ENCODE measurements around the gene CEP72. TPM values are rescaled to one million over a fixed set of nuclear protein-coding genes. Genes with fewer than 3 reads are reported as not detected.

CEP72 gene
- total and polyA plus RNA-seq, 2 experiments from 2014 or later = 3.2 to 4.2 TPM

GRCh38 chr5:588406-588995 is 23.6 kb upstream of the CEP72 start:
- H3K9me2 ChIP-seq (replicated peaks; ENCODE audit: insufficient read depth) = no peaks in the 10 kb centered on the region
- no peak for DNase-seq (ENCODE audit: low spot score)
- H3K9me3 ChIP-seq (ENCODE audit: low read depth) = no peaks in the 10 kb centered on the region
- H3K36me3 ChIP-seq (replicated peaks; ENCODE audit: insufficient read depth, low read depth) = no peaks in the 10 kb centered on the region
- no peaks in the 10 kb centered on the region for H3K4me1 ChIP-seq (ENCODE audit: insufficient read depth)
- 73% methylated on average over 11 of the region's 11 CpGs for WGBS (ENCODE audit: low lambda C conversion rate, missing lambda C conversion rate)
- no peak for TF ChIP-seq EZH2 (IDR thresholded peaks at IDR 0.05; ENCODE audit: borderline replicate concordance)
- TF ChIP-seq CTCF (IDR thresholded peaks at IDR 0.05; ENCODE audit: poor library complexity) = no peak
- no peak for TF ChIP-seq EZH2phosphoT487 (IDR thresholded peaks at IDR 0.05; ENCODE audit: low read depth, severe bottlenecking, unreplicated experiment)
- H3K4me3 ChIP-seq = no peak overlapping the region
- no peaks in the 10 kb centered on the region for H4K20me1 ChIP-seq (ENCODE audit: insufficient read depth, poor library complexity, severe bottlenecking)
- H3K79me2 ChIP-seq = no peaks in the 10 kb centered on the region
- no peak overlapping the region for H3K27ac ChIP-seq
- no peaks in the 10 kb centered on the region for H3K27me3 ChIP-seq
- H2AFZ ChIP-seq = no peak overlapping the region
- H3K4me2 ChIP-seq = no peak overlapping the region

DNA sequence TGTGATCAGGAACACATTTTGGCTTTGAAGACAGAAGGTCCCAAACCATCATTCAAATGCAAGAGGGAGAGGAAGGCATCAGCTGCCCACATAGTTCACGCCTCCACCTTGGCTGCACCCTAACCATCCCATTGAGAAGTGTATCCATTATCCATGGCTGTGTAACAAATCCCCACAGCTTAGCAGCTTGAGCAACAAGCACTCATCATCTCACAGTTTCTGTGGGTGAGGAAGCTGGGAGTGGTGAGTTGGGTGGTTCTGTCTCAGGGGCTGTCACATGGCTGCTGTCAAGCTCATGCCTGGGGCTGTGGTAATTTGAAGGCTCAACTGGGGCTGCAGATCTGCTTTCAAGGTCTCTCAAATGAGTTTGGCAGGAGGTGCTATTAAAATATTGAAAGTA is 23.0 kb upstream of the CEP72 start:
- Histone ChIP-seq H3K27me3 (no peaks in the 10 kb centered on the region), H3K9me3 (ENCODE audit: low read depth) (no peaks in the 10 kb centered on the region), H3K4me3 (no peak overlapping the region), H4K20me1 (ENCODE audit: insufficient read depth, poor library complexity, severe bottlenecking) (no peaks in the 10 kb centered on the region), H3K9me2 (replicated peaks; ENCODE audit: insufficient read depth) (no peaks in the 10 kb centered on the region), H3K79me2 (no peaks in the 10 kb centered on the region), H2AFZ (no peak overlapping the region), H3K36me3 (replicated peaks; ENCODE audit: insufficient read depth, low read depth) (no peaks in the 10 kb centered on the region), H3K4me2 (no peak overlapping the region), H3K4me1 (ENCODE audit: insufficient read depth) (no peaks in the 10 kb centered on the region), H3K27ac (no peak overlapping the region)
- DNase-seq (ENCODE audit: low spot score) = no peak
- TF ChIP-seq EZH2phosphoT487 (IDR thresholded peaks at IDR 0.05; ENCODE audit: low read depth, severe bottlenecking, unreplicated experiment) (no peak), CTCF (IDR thresholded peaks at IDR 0.05; ENCODE audit: poor library complexity) (no peak), EZH2 (IDR thresholded peaks at IDR 0.05; ENCODE audit: borderline replicate concordance) (no peak)
- WGBS (ENCODE audit: low lambda C conversion rate, missing lambda C conversion rate) = 89% methylated on average over 1 of the region's 1 CpG

DNA sequence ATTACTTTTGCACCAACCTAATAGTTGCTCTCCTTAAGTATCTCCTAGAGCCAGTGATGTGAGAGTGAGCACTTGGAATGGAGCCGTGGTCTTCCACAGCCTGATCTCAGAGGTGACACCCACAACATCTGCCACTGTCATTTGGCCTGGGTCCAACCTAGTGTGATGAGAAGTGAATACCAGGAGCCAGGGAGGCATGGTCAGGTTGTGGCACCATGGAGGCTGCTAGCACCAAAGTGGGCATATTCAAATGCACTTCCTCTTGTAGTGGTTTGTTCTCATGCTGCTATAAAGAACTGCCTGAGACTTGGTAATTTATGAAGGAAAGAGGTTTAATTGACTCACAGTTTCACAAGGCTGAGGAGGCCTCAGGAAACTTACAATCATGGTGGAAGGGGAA is 22.6 kb upstream of the CEP72 start:
- Histone ChIP-seq H2AFZ (no peak overlapping the region), H3K9me3 (ENCODE audit: low read depth) (no peaks in the 10 kb centered on the region), H3K4me1 (ENCODE audit: insufficient read depth) (no peaks in the 10 kb centered on the region), H3K9me2 (replicated peaks; ENCODE audit: insufficient read depth) (no peaks in the 10 kb centered on the region), H3K4me2 (no peak overlapping the region), H3K36me3 (replicated peaks; ENCODE audit: insufficient read depth, low read depth) (no peaks in the 10 kb centered on the region), H4K20me1 (ENCODE audit: insufficient read depth, poor library complexity, severe bottlenecking) (no peaks in the 10 kb centered on the region), H3K27ac (no peak overlapping the region), H3K27me3 (no peaks in the 10 kb centered on the region), H3K4me3 (no peak overlapping the region), H3K79me2 (no peaks in the 10 kb centered on the region)
- 85% methylated on average over 1 of the region's 1 CpG for WGBS (ENCODE audit: low lambda C conversion rate, missing lambda C conversion rate)
- DNase-seq (ENCODE audit: low spot score) = no peak
- no peak for TF ChIP-seq CTCF (IDR thresholded peaks at IDR 0.05; ENCODE audit: poor library complexity)
- no peak for TF ChIP-seq EZH2phosphoT487 (IDR thresholded peaks at IDR 0.05; ENCODE audit: low read depth, severe bottlenecking, unreplicated experiment)
- TF ChIP-seq EZH2 (IDR thresholded peaks at IDR 0.05; ENCODE audit: borderline replicate concordance) = no peak

GRCh38 chr5:590346-590745 is 21.8 kb upstream of the CEP72 start:
- peaks cover under 1% of the 10 kb centered on the region for H3K27me3 ChIP-seq
- no peaks in the 10 kb centered on the region for H3K4me1 ChIP-seq (ENCODE audit: insufficient read depth)
- no peak overlapping the region for H3K4me2 ChIP-seq
- H3K36me3 ChIP-seq (replicated peaks; ENCODE audit: insufficient read depth, low read depth) = no peaks in the 10 kb centered on the region
- TF ChIP-seq EZH2phosphoT487 (IDR thresholded peaks at IDR 0.05; ENCODE audit: low read depth, severe bottlenecking, unreplicated experiment) (no peak), EZH2 (IDR thresholded peaks at IDR 0.05; ENCODE audit: borderline replicate concordance) (no peak), CTCF (IDR thresholded peaks at IDR 0.05; ENCODE audit: poor library complexity) (no peak)
- H3K79me2 ChIP-seq = no peaks in the 10 kb centered on the region
- H2AFZ ChIP-seq = no peak overlapping the region
- H3K4me3 ChIP-seq = no peak overlapping the region
- no peak overlapping the region for H3K27ac ChIP-seq
- no peaks in the 10 kb centered on the region for H3K9me3 ChIP-seq (ENCODE audit: low read depth)
- DNase-seq (ENCODE audit: low spot score) = no peak
- no peaks in the 10 kb centered on the region for H3K9me2 ChIP-seq (replicated peaks; ENCODE audit: insufficient read depth)
- no peaks in the 10 kb centered on the region for H4K20me1 ChIP-seq (ENCODE audit: insufficient read depth, poor library complexity, severe bottlenecking)

Data from hepatocyte (in vitro differentiated cells).